A549 (cell line): ENCODE results near the gene GPR55. TPM values are rescaled to one million over a fixed set of nuclear protein-coding genes. Genes with fewer than 3 reads are reported as not detected.

Experiments
- ATAC-seq, 2 experiments: fragments of 200-7000 bp in 1 of 2; fragments of >200 bp in 1 of 2; cut with Nextera tagmentation in 1 of 2; cut with Tn5 transposase in 1 of 2; 3 replicates each; pipeline versions ENCODE4 v1.8.0 to v1.9.1; 2018 to 2020; ENCODE audit warnings: mild to moderate bottlenecking in 1 of 2, moderate library complexity in 1 of 2
- CTCF ChIA-PET: fragments of 300-600 bp; sonication (Branson Sonifier 250); formaldehyde crosslinking; extraction: SDS; loops from one replicate; lab custom pipeline; 2021; ENCODE audit warnings: antibody characterized with exemption, inconsistent platforms; lab: Yijun Ruan, JAX
- POLR2A ChIA-PET: fragments of 350-600 bp; formaldehyde crosslinking; extraction: SDS; loops from one replicate; lab custom pipeline; 2021; ENCODE audit warnings: antibody characterized with exemption, inconsistent platforms; lab: Yijun Ruan, JAX
- DNase-seq, 2 experiments: peaks; one replicate each; pipeline versions ENCODE4 v3.0.0 to v3.0.0-alpha.2; 2011 to 2016; ENCODE audit warnings: low read depth in 1 of 2, low spot score in 1 of 2
- FAIRE-seq: peaks from 2 replicates; lab custom pipeline; 2011; peaks lifted over from hg19 to GRCh38; lab: Jason Lieb, UNC
- H3K27ac ChIP-seq, 2 experiments: fragments of >200 bp; sonication (Bioruptor Twin); formaldehyde crosslinking; 3 replicates each; pipeline ENCODE4 v1.5.1; 2016 to 2017
- H3K4me1 ChIP-seq: fragments of >200 bp; sonication (Bioruptor Twin); formaldehyde crosslinking; 3 replicates; pipeline ENCODE4 v1.6.1; 2016
- H3K4me2 ChIP-seq: fragments of >200 bp; sonication (Bioruptor Twin); formaldehyde crosslinking; 3 replicates; pipeline ENCODE4 v1.6.1; 2016
- H3K4me3 ChIP-seq: fragments of >200 bp; sonication (Bioruptor Twin); formaldehyde crosslinking; 3 replicates; pipeline ENCODE4 v1.5.1; 2016
- H3K9me3 ChIP-seq: fragments of >200 bp; sonication (Bioruptor Twin); formaldehyde crosslinking; 3 replicates; pipeline ENCODE4 v1.6.1; 2016
- BCL3 ChIP-seq: fragments of >200 bp; sonication (Bioruptor Twin); formaldehyde crosslinking; IDR thresholded peaks from 3 replicates; pipeline ENCODE4 v1.6.1; 2016
- CBX8 ChIP-seq: fragments of 200-600 bp; sonication (generic); IDR thresholded peaks from 2 replicates; pipeline ENCODE4 v1.6.1; 2016
- CEBPB ChIP-seq, 2 experiments: fragments of >200 bp in 1 of 2; sonication (Bioruptor Twin) in 1 of 2; formaldehyde crosslinking in 1 of 2; IDR thresholded peaks; 2 replicates each; pipeline ENCODE4 v1.6.1; 2012 to 2016
- E2F6 ChIP-seq: IDR thresholded peaks from 2 replicates; pipeline ENCODE4 v1.6.1; 2012; ENCODE audit warnings: low read depth, borderline replicate concordance
- EHF ChIP-seq: fragments of 250-450 bp; sonication (Bioruptor Pico); IDR thresholded peaks from 2 replicates; pipeline ENCODE4 v1.5.0; 2020; ENCODE audit warnings: mild to moderate bottlenecking
- EHMT2 ChIP-seq: fragments of 200-600 bp; sonication (generic); IDR thresholded peaks from 2 replicates; pipeline ENCODE4 v1.6.1; 2016; ENCODE audit warnings: antibody characterized with exemption, low read depth, mild to moderate bottlenecking, moderate library complexity
- ELK1 ChIP-seq: fragments of 150-350 bp; IDR thresholded peaks from 2 replicates; pipeline ENCODE4 v1.6.1; 2014; ENCODE audit warnings: low read depth, mild to moderate bottlenecking, low read length
- ESRRA ChIP-seq: fragments of 150-350 bp; IDR thresholded peaks from 2 replicates; pipeline ENCODE4 v1.6.1; 2014; ENCODE audit warnings: mild to moderate bottlenecking, low read length, borderline replicate concordance
- FOSB ChIP-seq: fragments of 250-450 bp; sonication (Bioruptor Pico); IDR thresholded peaks from 2 replicates; pipeline ENCODE4 v1.5.0; 2020; ENCODE audit warnings: mild to moderate bottlenecking, moderate library complexity
- FOSL2 ChIP-seq, 2 experiments: fragments of 450-650 bp in 1 of 2; fragments of >200 bp in 1 of 2; sonication (Bioruptor Twin) in 1 of 2; formaldehyde crosslinking; IDR thresholded peaks; 2 replicates each; pipeline versions ENCODE4 v1.5.0 to v1.6.1; 2016 to 2020; ENCODE audit warnings: mild to moderate bottlenecking in 1 of 2, moderate library complexity in 1 of 2
- HDAC2 ChIP-seq: fragments of 200-600 bp; sonication (generic); IDR thresholded peaks from 2 replicates; pipeline ENCODE4 v1.6.1; 2016
- HES2 ChIP-seq: fragments of >200 bp; sonication (Bioruptor Twin); formaldehyde crosslinking; IDR thresholded peaks from 2 replicates; pipeline ENCODE4 v1.6.1; 2016
- HOXB13 ChIP-seq: fragments of 250-450 bp; sonication (Bioruptor Pico); IDR thresholded peaks from 2 replicates; pipeline ENCODE4 v1.5.0; 2020; ENCODE audit warnings: low read depth, mild to moderate bottlenecking, moderate library complexity
- HOXB5 ChIP-seq: fragments of 250-450 bp; sonication (Bioruptor Pico); IDR thresholded peaks from 2 replicates; pipeline ENCODE4 v1.5.0; 2020; ENCODE audit warnings: mild to moderate bottlenecking, moderate library complexity
- JUNB ChIP-seq: fragments of >200 bp; sonication (Bioruptor Twin); formaldehyde crosslinking; IDR thresholded peaks from 2 replicates; pipeline ENCODE4 v1.6.1; 2016
- MAFK ChIP-seq: fragments of 450-650 bp; IDR thresholded peaks from 2 replicates; pipeline ENCODE4 v1.6.1; 2014; ENCODE audit not compliant: partially characterized antibody
- NFE2L2 ChIP-seq: fragments of 150-350 bp; conservative IDR thresholded peaks from 2 replicates; pipeline ENCODE4 v1.6.1; 2014; ENCODE audit warnings: low read length
- PBX3 ChIP-seq: IDR thresholded peaks from 2 replicates; pipeline ENCODE4 v1.6.1; 2012
- POLR2AphosphoS2 ChIP-seq: conservative IDR thresholded peaks from 2 replicates; pipeline ENCODE4 v1.6.1; 2012; ENCODE audit warnings: low read length, improper control_type of control experiment, inconsistent platforms
- RCOR1 ChIP-seq: fragments of 150-350 bp; IDR thresholded peaks from 2 replicates; pipeline ENCODE4 v1.6.1; 2014; ENCODE audit warnings: antibody characterized with exemption, low read length, low read depth
- REST ChIP-seq: fragments of 200-600 bp; sonication (generic); IDR thresholded peaks from 2 replicates; pipeline ENCODE4 v1.6.1; 2016; ENCODE audit warnings: antibody characterized with exemption, mild to moderate bottlenecking, moderate library complexity
- RFX5 ChIP-seq: fragments of 450-650 bp; IDR thresholded peaks from 2 replicates; pipeline ENCODE4 v1.7.1; 2014; ENCODE audit warnings: antibody characterized with exemption, mild to moderate bottlenecking, moderate library complexity
- SMC3 ChIP-seq: fragments of >200 bp; sonication (Bioruptor Twin); formaldehyde crosslinking; IDR thresholded peaks from 3 replicates; pipeline ENCODE4 v1.6.1; 2018; ENCODE audit warnings: inconsistent platforms
- TFCP2L1 ChIP-seq: fragments of 250-450 bp; sonication (Bioruptor Pico); IDR thresholded peaks from 2 replicates; pipeline ENCODE4 v1.5.0; 2021; ENCODE audit warnings: mild to moderate bottlenecking
- USF2 ChIP-seq: fragments of 450-650 bp; IDR thresholded peaks from 2 replicates; pipeline ENCODE4 v1.6.1; 2014; ENCODE audit warnings: antibody characterized with exemption
- ZNF302 ChIP-seq: fragments of 250-450 bp; sonication (Bioruptor Pico); IDR thresholded peaks from 2 replicates; pipeline ENCODE4 v1.9.0; 2021; ENCODE audit warnings: inconsistent platforms, mild to moderate bottlenecking, moderate library complexity
- WGBS: methylation state at CpG from one replicate; pipeline ENCODE4 v1.1.6; 2017; ENCODE audit errors: missing lambda C conversion rate; 5-methylcytosine and 5-hydroxymethylcytosine counted together
- polyA plus RNA-seq, 4 experiments: library from polyadenylated mRNA; depleted of rRNA in 3 of 4; stranded (reverse); fragments of >200 nt; fragmentation: RNase III in 1 of 4; extraction: RNeasy Plus Mini Kit Qiagen cat#74134 plus additional on column Dnase treatment in 1 of 4; gene quantifications; 2 replicates in 3 of 4; 3 replicates in 1 of 4; pipeline ENCODE4 v1.2.3, GENCODE V29; 2011 to 2017

GPR55 gene
- polyA plus RNA-seq, 2 of the 4 experiments (the other 2 are of a cell fraction), result not detected

GRCh38 chr2:230912724-230913123 lies 12.3 kb downstream of the GPR55 start:
- ChIA-PET POLR2A (no interaction called here), CTCF (interaction anchor here (0.7 to 5.2 kb wide), 3 partner anchors 11 to 74 kb away, joined by 3 to 20 read pairs (median 12); no protein-coding TSS in a partner anchor)
- Histone ChIP-seq H3K27ac (no peak overlapping the region), H3K4me3 (no peak overlapping the region), H3K9me3 (no peaks in the 10 kb centered on the region), H3K4me1 (peaks cover 12% of the 10 kb centered on the region), H3K4me2 (no peak overlapping the region)
- WGBS, result 78% methylated on average over 5 of the region's 5 CpGs
- DNase-seq (no peak), FAIRE-seq (no peak), ATAC-seq (no peak)
- TF ChIP-seq TFCP2L1 (CRISPR knock-in tag) (no peak), HDAC2 (no peak), FOSB (no peak), PBX3 (no peak), SMC3 (no peak), ZNF302 (CRISPR knock-in tag) (no peak), USF2 (no peak), HES2 (no peak), CEBPB (IDR thresholded peaks at IDR 0.05) (no peak), FOSL2 (IDR thresholded peaks at IDR 0.05) (no peak), FOSL2 (CRISPR knock-in tag; IDR thresholded peaks at IDR 0.05) (no peak), REST (no peak), HOXB5 (CRISPR knock-in tag) (no peak), RCOR1 (no peak)

- FAIRE-seq (no peak), DNase-seq (no peak), ATAC-seq (no peak)
- POLR2A ChIA-PET, result no interaction called here
- 87% methylated on average over 5 of the region's 5 CpGs for WGBS
- H3K9me3 ChIP-seq, result no peaks in the 10 kb centered on the region
- CTCF ChIA-PET, result interaction anchor here (3.0 to 5.2 kb wide), 2 partner anchors 10 to 75 kb away, joined by 12 to 20 read pairs; no protein-coding TSS in a partner anchor
- peaks cover 12% of the 10 kb centered on the region for H3K4me1 ChIP-seq
- no peak overlapping the region for H3K4me3 ChIP-seq
- no peak overlapping the region for H3K27ac ChIP-seq
- H3K4me2 ChIP-seq, result no peak overlapping the region
- TF ChIP-seq JUNB (no peak), EHF (CRISPR knock-in tag) (no peak), USF2 (no peak), POLR2AphosphoS2 (no peak), E2F6 (no peak), MAFK (no peak), NFE2L2 (no peak), ELK1 (no peak), EHMT2 (no peak), CBX8 (no peak), HES2 (no peak), ESRRA (no peak), BCL3 (no peak), RFX5 (no peak), HOXB13 (CRISPR knock-in tag) (no peak), FOSB (no peak)
Observed at GRCh38 chr2:230912046-230912445, 13.0 kb downstream of the GPR55 start.
